ENCODE data around the gene LPAR3. TPM values are rescaled to one million over a fixed set of nuclear protein-coding genes. Genes with fewer than 3 reads are reported as not detected.

LPAR3 gene
- total RNA-seq, 1 donor from 2014 or later: not detected

DNA sequence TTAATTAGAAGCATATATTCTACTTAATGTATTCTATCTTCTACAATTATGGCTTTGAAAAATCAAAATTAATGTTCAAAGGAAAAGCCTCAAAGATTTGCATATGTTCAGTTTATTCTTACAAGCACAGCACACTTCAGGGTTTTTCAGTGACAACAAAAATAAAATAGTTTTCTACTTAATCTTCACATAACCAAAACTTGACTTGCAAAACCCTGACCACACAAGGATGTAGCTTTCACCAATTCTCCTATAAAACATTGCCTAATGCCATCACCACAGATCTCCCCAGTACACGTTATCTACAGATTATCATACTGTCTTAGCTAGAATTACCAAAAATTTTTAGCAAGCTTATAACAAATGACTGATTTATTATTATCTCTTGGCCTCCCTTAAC lies 23.3 kb downstream of the LPAR3 start:
- H3K27ac Mint-ChIP-seq (ENCODE audit: unreplicated experiment): no peak overlapping the region
- no peaks in the 10 kb centered on the region for H3K4me1 Mint-ChIP-seq (ENCODE audit: low read depth)
- TF ChIP-seq, protein P1, sequence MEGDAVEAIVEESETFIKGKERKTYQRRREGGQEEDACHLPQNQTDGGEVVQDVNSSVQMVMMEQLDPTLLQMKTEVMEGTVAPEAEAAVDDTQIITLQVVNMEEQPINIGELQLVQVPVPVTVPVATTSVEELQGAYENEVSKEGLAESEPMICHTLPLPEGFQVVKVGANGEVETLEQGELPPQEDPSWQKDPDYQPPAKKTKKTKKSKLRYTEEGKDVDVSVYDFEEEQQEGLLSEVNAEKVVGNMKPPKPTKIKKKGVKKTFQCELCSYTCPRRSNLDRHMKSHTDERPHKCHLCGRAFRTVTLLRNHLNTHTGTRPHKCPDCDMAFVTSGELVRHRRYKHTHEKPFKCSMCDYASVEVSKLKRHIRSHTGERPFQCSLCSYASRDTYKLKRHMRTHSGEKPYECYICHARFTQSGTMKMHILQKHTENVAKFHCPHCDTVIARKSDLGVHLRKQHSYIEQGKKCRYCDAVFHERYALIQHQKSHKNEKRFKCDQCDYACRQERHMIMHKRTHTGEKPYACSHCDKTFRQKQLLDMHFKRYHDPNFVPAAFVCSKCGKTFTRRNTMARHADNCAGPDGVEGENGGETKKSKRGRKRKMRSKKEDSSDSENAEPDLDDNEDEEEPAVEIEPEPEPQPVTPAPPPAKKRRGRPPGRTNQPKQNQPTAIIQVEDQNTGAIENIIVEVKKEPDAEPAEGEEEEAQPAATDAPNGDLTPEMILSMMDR (IDR thresholded peaks at IDR 0.05): no peak
- H3K27me3 Mint-ChIP-seq (ENCODE audit: low read depth): peaks cover 25% of the 10 kb centered on the region
- no peaks in the 10 kb centered on the region for H3K9me3 Mint-ChIP-seq (ENCODE audit: low read depth)
- H3K36me3 Mint-ChIP-seq (ENCODE audit: low read depth): peaks cover 1% of the 10 kb centered on the region
- no peak for DNase-seq (ENCODE audit: low spot score)
- no peak overlapping the region for H3K4me3 Mint-ChIP-seq (ENCODE audit: unreplicated experiment)

DNA sequence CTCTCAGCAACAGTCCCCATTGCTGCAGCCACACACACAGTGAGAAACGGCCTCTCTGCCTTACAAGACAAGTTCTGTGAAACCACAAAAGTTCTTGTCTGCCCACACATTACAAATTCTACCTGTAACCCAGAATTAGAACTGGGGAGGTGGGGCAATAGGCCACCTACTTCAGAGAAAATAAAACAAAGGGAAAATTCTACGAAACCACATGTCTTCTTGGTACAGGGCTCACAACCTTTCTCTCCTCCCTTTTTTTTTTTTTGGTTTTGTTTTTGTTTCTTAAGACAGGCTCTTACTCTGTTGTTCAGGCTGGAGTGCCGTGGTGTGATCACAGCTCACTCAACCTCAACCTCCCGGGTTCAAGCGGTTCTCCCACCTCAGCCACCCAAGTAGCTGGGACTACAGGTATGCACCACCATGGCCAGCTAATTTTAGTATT lies 30.2 kb downstream of the LPAR3 start:
- no peak overlapping the region for H3K27ac Mint-ChIP-seq (ENCODE audit: unreplicated experiment)

DNA sequence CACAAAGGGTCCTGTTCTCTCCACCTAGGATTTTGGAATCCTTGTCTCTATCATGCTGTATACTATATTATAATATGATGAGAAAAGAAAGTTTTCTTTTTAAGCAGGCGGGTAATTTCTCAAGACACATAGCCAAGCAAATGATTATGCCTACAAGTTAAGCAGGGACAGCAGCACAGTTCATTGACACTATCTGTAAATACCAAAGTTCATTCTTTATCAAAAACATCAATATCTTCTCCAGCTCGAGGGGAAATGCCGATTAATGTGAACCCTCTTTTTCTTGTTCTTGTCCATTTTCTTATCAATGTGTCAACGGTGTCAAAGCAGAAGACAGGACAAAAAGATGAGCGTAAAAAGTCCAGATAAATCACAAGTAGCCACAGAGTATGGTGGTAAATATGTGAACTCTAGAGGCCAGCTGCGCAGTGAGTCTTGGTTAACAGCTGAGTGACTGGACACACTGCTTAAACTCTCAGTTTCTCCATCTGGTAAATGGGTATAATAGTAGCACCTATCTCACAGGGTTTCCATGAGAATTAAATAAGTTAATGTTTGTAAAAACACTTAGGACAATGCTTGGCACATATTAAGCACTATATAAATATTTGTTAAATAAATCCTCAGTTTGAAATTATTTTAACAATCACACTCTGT lies 30.9 kb downstream of the LPAR3 start:
- no peaks in the 10 kb centered on the region for H3K9me3 Mint-ChIP-seq (ENCODE audit: low read depth)

More for the DNA sequence above, 30.2 kb downstream of the LPAR3 start:
- H3K27me3 Mint-ChIP-seq (ENCODE audit: low read depth): peaks cover 18% of the 10 kb centered on the region
- H3K4me1 Mint-ChIP-seq (ENCODE audit: low read depth): no peaks in the 10 kb centered on the region
- TF ChIP-seq, protein P1 (IDR thresholded peaks at IDR 0.05): no peak
- no peak overlapping the region for H3K4me3 Mint-ChIP-seq (ENCODE audit: unreplicated experiment)
- H3K9me3 Mint-ChIP-seq (ENCODE audit: low read depth): no peaks in the 10 kb centered on the region
- peaks cover 1% of the 10 kb centered on the region for H3K36me3 Mint-ChIP-seq (ENCODE audit: low read depth)
- DNase-seq (ENCODE audit: low spot score): no peak

DNA sequence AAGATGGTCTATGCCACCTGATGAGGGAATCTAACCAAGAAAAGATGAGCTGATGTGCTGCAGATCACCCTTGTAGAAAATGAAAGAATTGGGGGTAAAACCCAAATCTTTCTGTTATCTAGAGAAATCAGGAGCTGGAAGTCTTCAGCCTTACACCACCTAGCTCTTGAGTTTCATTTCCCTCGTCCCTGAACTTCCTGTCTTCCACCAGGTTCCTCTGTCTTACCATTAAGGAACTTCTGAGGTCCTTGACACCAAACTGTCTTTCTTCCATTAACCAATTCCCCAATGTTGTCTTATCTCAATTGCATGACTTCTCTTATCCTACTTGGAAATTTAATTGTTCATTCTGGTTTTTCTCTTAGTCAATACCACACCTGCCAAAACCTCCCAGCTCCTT lies 31.5 kb downstream of the LPAR3 start:
- no peak overlapping the region for H3K4me3 Mint-ChIP-seq (ENCODE audit: unreplicated experiment)
- H3K36me3 Mint-ChIP-seq (ENCODE audit: low read depth): no peaks in the 10 kb centered on the region
- no peak for DNase-seq (ENCODE audit: low spot score)
- no peaks in the 10 kb centered on the region for H3K4me1 Mint-ChIP-seq (ENCODE audit: low read depth)
- no peaks in the 10 kb centered on the region for H3K9me3 Mint-ChIP-seq (ENCODE audit: low read depth)
- no peak overlapping the region for H3K27ac Mint-ChIP-seq (ENCODE audit: unreplicated experiment)
- TF ChIP-seq, protein P1 (IDR thresholded peaks at IDR 0.05): no peak
- H3K27me3 Mint-ChIP-seq (ENCODE audit: low read depth): peaks cover 11% of the 10 kb centered on the region

More for the DNA sequence above, 30.9 kb downstream of the LPAR3 start:
- Mint-ChIP-seq H3K4me3 (ENCODE audit: unreplicated experiment) (no peak overlapping the region), H3K36me3 (ENCODE audit: low read depth) (peaks cover 1% of the 10 kb centered on the region), H3K27ac (ENCODE audit: unreplicated experiment) (no peak overlapping the region), H3K4me1 (ENCODE audit: low read depth) (no peaks in the 10 kb centered on the region), H3K27me3 (ENCODE audit: low read depth) (peaks cover 17% of the 10 kb centered on the region)
- TF ChIP-seq, protein P1 (IDR thresholded peaks at IDR 0.05): no peak
- no peak for DNase-seq (ENCODE audit: low spot score)

DNA sequence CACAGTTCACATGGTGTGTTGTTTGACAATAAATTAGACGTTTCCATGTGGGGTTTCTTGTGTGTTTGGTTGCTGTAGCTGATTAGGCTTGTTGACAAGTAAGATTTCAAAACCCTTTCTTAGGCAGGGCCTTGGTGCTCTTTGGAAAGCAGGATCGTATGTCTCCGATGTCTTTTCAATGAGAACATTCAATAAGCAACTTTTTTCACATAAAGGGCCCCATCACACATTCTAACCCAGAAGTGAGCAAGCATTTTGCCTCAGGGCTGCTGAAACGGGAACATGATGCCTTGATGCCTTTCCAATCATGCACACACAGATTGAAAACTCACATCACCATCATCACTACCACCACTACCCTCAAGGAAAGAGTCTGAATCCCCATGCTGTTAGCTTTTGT lies 33.1 kb downstream of the LPAR3 start:
- Mint-ChIP-seq H3K9me3 (ENCODE audit: low read depth) (no peaks in the 10 kb centered on the region), H3K27ac (ENCODE audit: unreplicated experiment) (no peak overlapping the region), H3K27me3 (ENCODE audit: low read depth) (peaks cover 8% of the 10 kb centered on the region), H3K4me1 (ENCODE audit: low read depth) (peaks cover 6% of the 10 kb centered on the region), H3K4me3 (ENCODE audit: unreplicated experiment) (no peak overlapping the region), H3K36me3 (ENCODE audit: low read depth) (no peaks in the 10 kb centered on the region)
- DNase-seq (ENCODE audit: low spot score): no peak
- TF ChIP-seq, protein P1 (IDR thresholded peaks at IDR 0.05): no peak
